Endothelial cell of umbilical vein (primary cell): ENCODE data around the gene FSD1L. TPM values are rescaled to one million over a fixed set of nuclear protein-coding genes. Genes with fewer than 3 reads are reported as not detected.

Experiments used
- BruUV-seq: library from RNA; stranded (reverse); fragments of 400-500 nt; replicated peaks from 2 replicates; lab custom pipeline; 2021; lab: Mats Ljungman, UMichigan
- CTCF ChIA-PET: fragments of 300-600, 350-600 bp; sonication (Branson Sonifier 250); formaldehyde crosslinking; loops from one replicate; lab custom pipeline; 2021; ENCODE audit warnings: antibody characterized with exemption, inconsistent platforms; lab: Charles Lee
- POLR2A ChIA-PET: fragments of 300-600, 350-600 bp; sonication (Branson Sonifier 250); formaldehyde crosslinking; loops from one replicate; lab custom pipeline; 2021; ENCODE audit warnings: antibody characterized with exemption, inconsistent platforms; lab: Charles Lee
- DNase-seq: peaks from one replicate; pipeline ENCODE4 v3.0.0-alpha.2; 2011; ENCODE audit warnings: low read depth, low spot score
- FAIRE-seq: peaks from 2 replicates; lab custom pipeline; 2011; peaks lifted over from hg19 to GRCh38; lab: Jason Lieb, UNC
- H2AFZ ChIP-seq: 2 replicates; pipeline ENCODE4 v1.6.0; 2012; ENCODE audit warnings: low read depth, low read length, control low read depth, inconsistent platforms
- H3K27ac ChIP-seq: 2 replicates; pipeline ENCODE4 v1.5.1; 2011; ENCODE audit warnings: low read depth, mild to moderate bottlenecking, control low read depth, low read length, moderate library complexity; ENCODE audit not compliant: insufficient read depth
- H3K27me3 ChIP-seq, 2 experiments: 2 replicates each; pipeline versions ENCODE4 v1.6.0 to v1.6.1; 2011; ENCODE audit warnings: low read length in 2 of 2, mixed read lengths in 1 of 2; ENCODE audit not compliant: control insufficient read depth in 2 of 2, insufficient read depth in 2 of 2
- H3K36me3 ChIP-seq, 2 experiments: 2 replicates in 1 of 2; 3 replicates in 1 of 2; pipeline ENCODE4 v1.5.1; 2011; ENCODE audit warnings: low read length in 2 of 2, mild to moderate bottlenecking in 1 of 2, moderate library complexity in 1 of 2; ENCODE audit not compliant: control insufficient read depth in 2 of 2, insufficient read depth in 2 of 2; ENCODE audit errors: extremely low read depth in 1 of 2
- H3K4me1 ChIP-seq: 3 replicates; pipeline ENCODE4 v1.5.1; 2011; ENCODE audit warnings: mild to moderate bottlenecking, low read length; ENCODE audit not compliant: control insufficient read depth, insufficient read depth; ENCODE audit errors: extremely low read depth
- H3K4me2 ChIP-seq: 2 replicates; pipeline ENCODE4 v1.6.1; 2011; ENCODE audit warnings: low read length, control low read depth, mixed read lengths; ENCODE audit not compliant: insufficient read depth
- H3K4me3 ChIP-seq, 3 experiments: fragments of 200-600 bp in 1 of 3; sonication (generic), shearing (Covaris generic) in 1 of 3; replicated peaks in 1 of 3; 2 replicates each; pipeline ENCODE4 v1.5.1; 2011 to 2016; ENCODE audit warnings: control low read depth in 3 of 3, low read length in 3 of 3, mild to moderate bottlenecking in 2 of 3, inconsistent platforms in 1 of 3, low read depth in 1 of 3, moderate library complexity in 1 of 3; ENCODE audit not compliant: insufficient read depth in 1 of 3
- H3K79me2 ChIP-seq: 2 replicates; pipeline ENCODE4 v1.6.0; 2012; ENCODE audit warnings: low read length, inconsistent platforms; ENCODE audit not compliant: control insufficient read depth, insufficient read depth
- H3K9ac ChIP-seq: replicated peaks from 2 replicates; pipeline ENCODE3; 2011; ENCODE audit warnings: low read length, control low read depth; ENCODE audit not compliant: insufficient read depth; ENCODE audit errors: extremely low read depth
- H3K9me1 ChIP-seq: replicated peaks from 3 replicates; pipeline ENCODE4 v1.6.0; 2011; ENCODE audit warnings: mild to moderate bottlenecking, low read length; ENCODE audit not compliant: control insufficient read depth, insufficient read depth; ENCODE audit errors: extremely low read depth
- H3K9me3 ChIP-seq: replicated peaks from 2 replicates; pipeline ENCODE4 v1.5.1; 2012; ENCODE audit warnings: low read length, inconsistent platforms; ENCODE audit not compliant: control insufficient read depth, insufficient read depth
- H4K20me1 ChIP-seq: replicated peaks from 2 replicates; pipeline ENCODE3; 2011; ENCODE audit warnings: mild to moderate bottlenecking, low read length; ENCODE audit not compliant: control insufficient read depth, insufficient read depth; ENCODE audit errors: extremely low read depth
- CTCF ChIP-seq, 2 donors: IDR thresholded peaks; 1 replicate in 1 of 2; 2 replicates in 1 of 2; pipeline ENCODE4 v1.5.1; 2011; ENCODE audit warnings: low read length in 2 of 2, mild to moderate bottlenecking in 2 of 2, moderate library complexity in 2 of 2, control low read depth in 1 of 2, inconsistent platforms in 1 of 2, low read depth in 1 of 2; ENCODE audit not compliant: insufficient read depth in 1 of 2; ENCODE audit errors: extremely low read depth in 1 of 2
- EZH2 ChIP-seq: IDR thresholded peaks from 2 replicates; pipeline ENCODE4 v1.6.1; 2012; ENCODE audit warnings: borderline replicate concordance, low read depth, mild to moderate bottlenecking, moderate library complexity, low read length, inconsistent platforms; ENCODE audit not compliant: severe bottlenecking
- FOS ChIP-seq: IDR thresholded peaks from 2 replicates; pipeline ENCODE4 v1.6.1; 2011; ENCODE audit warnings: mild to moderate bottlenecking, low read length, moderate library complexity, borderline replicate concordance; ENCODE audit not compliant: insufficient read depth
- GATA2 ChIP-seq: IDR thresholded peaks from 2 replicates; pipeline ENCODE4 v1.7.0; 2011; ENCODE audit warnings: low read depth, mild to moderate bottlenecking, moderate library complexity, mixed read lengths, low read length; ENCODE audit not compliant: insufficient read length, insufficient read depth
- JUN ChIP-seq: IDR thresholded peaks from 2 replicates; pipeline ENCODE4 v1.6.1; 2011; ENCODE audit warnings: borderline replicate concordance, low read depth; ENCODE audit not compliant: insufficient read length, insufficient read depth
- MYC ChIP-seq: IDR thresholded peaks from one replicate; pipeline ENCODE4 v1.6.1; 2011; ENCODE audit warnings: mild to moderate bottlenecking, low read depth, low read length
- POLR2A ChIP-seq: IDR thresholded peaks from 2 replicates; pipeline ENCODE4 v1.6.1; 2012; ENCODE audit warnings: low read depth, mild to moderate bottlenecking, control low read depth, low read length
- dilution Hi-C: fragments of 300-500 bp; cut with MboI; formaldehyde crosslinking; loops from one replicate; pipeline ENCODE4 v1.15.0; 2019; ENCODE audit warnings: low sequenced_read_pairs; ENCODE audit not compliant: extremely low pct_ligation_motif_present
- intact Hi-C: fragments of 100-400 bp; cut with micrococcal nuclease; formaldehyde crosslinking; loops from one replicate; pipeline ENCODE4 v1.10.0; 2022
- polyA plus RNA-seq, 4 experiments: library from polyadenylated mRNA; depleted of rRNA in 3 of 4; stranded (reverse) in 3 of 4; unstranded in 1 of 4; fragments of >200 nt; gene quantifications; 2 replicates each; pipeline versions ENCODE4 v1.2.1 to v1.2.3, GENCODE V29; 2011 to 2012; ENCODE audit warnings: missing spikeins in 1 of 4
- total RNA-seq: library from RNA; stranded (reverse); gene quantifications from 2 replicates; pipeline ENCODE4 v1.2.3, GENCODE V29; 2021

The FSD1L gene
- total and polyA plus RNA-seq, 2 donors (not counting 3 experiments of a cell fraction or from before 2014, with no cell fraction given): 0.69 to 8.5 TPM

GRCh38 chr9:105508530-105508929 lies 60.7 kb downstream of the FSD1L start:
- intact Hi-C loops (no loop called here), dilution Hi-C loops (no loop called here)
- Histone ChIP-seq H3K27ac (no peak overlapping the region), H3K9me1 (no peaks in the 10 kb centered on the region), H3K4me1 (peaks cover 2% of the 10 kb centered on the region), H2AFZ (no peak overlapping the region), H3K4me2 (no peak overlapping the region), H3K79me2 (no peaks in the 10 kb centered on the region), H3K9ac (no peak overlapping the region), H3K27me3 (no peaks in the 10 kb centered on the region), H3K9me3 (no peaks in the 10 kb centered on the region), H3K36me3 (no peaks in the 10 kb centered on the region), H3K4me3 (no peak overlapping the region), H4K20me1 (no peaks in the 10 kb centered on the region)
- ChIA-PET CTCF (no interaction called here), POLR2A (no interaction called here)
- DNase-seq (no peak), FAIRE-seq (no peak)
- TF ChIP-seq CTCF (IDR thresholded peaks at IDR 0.05; ENCODE audit: extremely low read depth in 1 of 2, insufficient read depth in 1 of 2, low read depth in 1 of 2, low read length in 2 of 2): no peak
- TF ChIP-seq GATA2: no peak
- no peak for TF ChIP-seq JUN
- TF ChIP-seq MYC: no peak
- no peak for TF ChIP-seq POLR2A
- no peak for TF ChIP-seq EZH2
- BruUV-seq: no TSS peak

GRCh38 chr9:105510024-105510423 lies 62.2 kb downstream of the FSD1L start:
- no peak for TF ChIP-seq GATA2
- peak; percentile 49 for TF ChIP-seq FOS
- Histone ChIP-seq H2AFZ (no peak overlapping the region), H3K9me1 (no peaks in the 10 kb centered on the region), H3K4me3 (no peak overlapping the region), H3K9me3 (no peaks in the 10 kb centered on the region), H3K27me3 (no peaks in the 10 kb centered on the region), H3K36me3 (no peaks in the 10 kb centered on the region), H3K4me2 (no peak overlapping the region), H3K27ac (no peak overlapping the region), H3K79me2 (no peaks in the 10 kb centered on the region), H3K9ac (no peak overlapping the region), H3K4me1 (peaks cover 2% of the 10 kb centered on the region), H4K20me1 (no peaks in the 10 kb centered on the region)
- DNase-seq: peak; percentile 12
- intact Hi-C loops (no loop called here), dilution Hi-C loops (no loop called here)
- ChIA-PET CTCF (no interaction called here), POLR2A (no interaction called here)
- no TSS peak for BruUV-seq
- no peak for FAIRE-seq
